D721Med (cell line): ENCODE data around the gene DBNDD1.

ENCODE experiments used
- DNase-seq: peaks from one replicate; pipeline ENCODE4 v3.0.0; 2011; ENCODE audit warnings: low spot score; ENCODE audit not compliant: insufficient read length
- FAIRE-seq: peaks from 2 replicates; lab custom pipeline; 2011; peaks lifted over from hg19 to GRCh38; lab: Jason Lieb, UNC
- CTCF ChIP-seq: IDR thresholded peaks from 2 replicates; pipeline ENCODE4 v1.5.1; 2012; ENCODE audit warnings: mild to moderate bottlenecking, control low read depth; ENCODE audit not compliant: insufficient read depth; ENCODE audit errors: missing control alignments

Gene DBNDD1

GRCh38 chr16:90034504-90034903 lies 15.2 kb upstream of the DBNDD1 start:
- DNase-seq (no peak), FAIRE-seq (no peak)
- no peak for TF ChIP-seq CTCF

- FAIRE-seq = no peak
- no peak for DNase-seq
- TF ChIP-seq CTCF = no peak
Observed at GRCh38 chr16:90033387-90033786, 14.1 kb upstream of the DBNDD1 start.

- no peak for TF ChIP-seq CTCF
- no peak for DNase-seq
- no peak for FAIRE-seq
Observed at GRCh38 chr16:90032674-90033331, 13.5 kb upstream of the DBNDD1 start.

GRCh38 chr16:90031931-90032673 lies 12.8 kb upstream of the DBNDD1 start:
- TF ChIP-seq CTCF = peak; percentile 3
- FAIRE-seq = no peak
- no peak for DNase-seq

GRCh38 chr16:90031186-90031930 lies 12.1 kb upstream of the DBNDD1 start:
- FAIRE-seq (no peak), DNase-seq (no peak)
- TF ChIP-seq CTCF = no peak

- FAIRE-seq = no peak
- TF ChIP-seq CTCF = no peak
- DNase-seq = no peak
Observed at GRCh38 chr16:90028985-90029384, 9.7 kb upstream of the DBNDD1 start.
